Right atrium auricular region (tissue), 2 donors: ENCODE results near the gene HDGF. TPM values are rescaled to one million over a fixed set of nuclear protein-coding genes. Genes with fewer than 3 reads are reported as not detected.
A peak's percentile ranks its signal among the peaks of the same experiment; 100 is the strongest.

ENCODE experiments used
- DNase-seq: peaks from one replicate; pipeline ENCODE4 v3.0.0-alpha.2; 2019; ENCODE audit warnings: low spot score
- H3K27ac ChIP-seq, 2 donors: fragments of 200-600 bp; sonication (generic); 1 replicate in 1 of 2; 2 replicates in 1 of 2; pipeline ENCODE4 v1.5.1; 2016 to 2019
- H3K27me3 ChIP-seq, 2 donors: fragments of 200-600 bp; sonication (generic); one replicate each; pipeline versions ENCODE4 v1.5.1 to v1.6.0; 2017 to 2019
- H3K36me3 ChIP-seq: fragments of 200-600 bp; sonication (generic); one replicate; pipeline ENCODE4 v1.5.1; 2016
- H3K4me1 ChIP-seq, 2 donors: fragments of 200-600 bp; sonication (generic); one replicate each; pipeline versions ENCODE4 v1.5.1 to v1.6.0; 2017 to 2019
- H3K4me3 ChIP-seq, 2 donors: fragments of 200-600 bp; sonication (generic); 1 replicate in 1 of 2; 2 replicates in 1 of 2; pipeline ENCODE4 v1.5.1; 2017 to 2019; ENCODE audit warnings: mild to moderate bottlenecking in 1 of 2, moderate library complexity in 1 of 2
- H3K9me3 ChIP-seq, 2 donors: fragments of 200-600 bp; sonication (generic); one replicate each; pipeline ENCODE4 v1.5.1; 2019
- CTCF ChIP-seq, 2 donors: fragments of 200-600 bp; sonication (generic); IDR thresholded peaks; one replicate each; pipeline ENCODE4 v1.5.1; 2019; ENCODE audit warnings: antibody characterized with exemption in 2 of 2
- total RNA-seq, 2 donors: library from RNA; depleted of rRNA; stranded (reverse); fragments of >200 nt; gene quantifications; one replicate each; pipeline ENCODE4 v1.1.0, GENCODE V29; 2016

The HDGF gene
- total RNA-seq, 2 donors from 2014 or later, result 110 to 137 TPM

- TF ChIP-seq CTCF (IDR thresholded peaks at IDR 0.05), result no peak
- Histone ChIP-seq H3K4me3 (peak overlapping the region; percentile 94 to 95), H3K4me1 (peaks cover 0 to 56% of the 10 kb centered on the region in 2 donors), H3K27ac (peak overlapping the region; percentile 96), H3K36me3 (no peaks in the 10 kb centered on the region), H3K9me3 (no peaks in the 10 kb centered on the region), H3K27me3 (no peaks in the 10 kb centered on the region)
- DNase-seq, result no peak
Observed at GRCh38 chr1:156750711-156751450, 594 bp downstream of the HDGF start.

DNA sequence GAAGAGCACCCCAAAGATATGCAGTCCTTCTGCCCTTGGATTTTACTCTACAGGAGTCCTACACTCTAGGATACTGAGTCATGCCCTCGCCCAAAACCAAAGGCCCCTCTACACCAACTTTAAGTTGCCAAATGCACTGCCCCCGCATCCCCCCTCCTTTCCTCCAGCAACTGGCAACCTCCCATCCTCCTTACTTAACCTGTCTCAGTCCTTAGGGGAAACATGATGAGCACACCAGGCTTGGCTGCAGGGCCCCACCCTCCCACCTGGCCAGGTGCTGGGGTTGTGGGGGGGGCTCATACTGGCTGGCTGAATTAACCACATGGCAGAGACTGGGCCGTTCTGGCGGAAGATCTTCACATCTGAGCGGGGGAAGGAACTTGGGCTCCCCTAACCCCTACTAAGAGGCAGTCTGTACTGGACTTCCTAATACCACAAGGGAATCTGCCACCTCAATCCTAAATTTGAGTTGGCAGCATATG lies 1.2 kb downstream of the HDGF start:
- Histone ChIP-seq H3K27me3 (no peaks in the 10 kb centered on the region), H3K4me1 (peaks cover 0 to 62% of the 10 kb centered on the region in 2 donors), H3K9me3 (no peaks in the 10 kb centered on the region), H3K36me3 (no peaks in the 10 kb centered on the region), H3K27ac (peak overlapping the region; percentile 96), H3K4me3 (peak overlapping the region; percentile 94 to 95)
- DNase-seq, result no peak
- TF ChIP-seq CTCF (IDR thresholded peaks at IDR 0.05), result no peak

DNA sequence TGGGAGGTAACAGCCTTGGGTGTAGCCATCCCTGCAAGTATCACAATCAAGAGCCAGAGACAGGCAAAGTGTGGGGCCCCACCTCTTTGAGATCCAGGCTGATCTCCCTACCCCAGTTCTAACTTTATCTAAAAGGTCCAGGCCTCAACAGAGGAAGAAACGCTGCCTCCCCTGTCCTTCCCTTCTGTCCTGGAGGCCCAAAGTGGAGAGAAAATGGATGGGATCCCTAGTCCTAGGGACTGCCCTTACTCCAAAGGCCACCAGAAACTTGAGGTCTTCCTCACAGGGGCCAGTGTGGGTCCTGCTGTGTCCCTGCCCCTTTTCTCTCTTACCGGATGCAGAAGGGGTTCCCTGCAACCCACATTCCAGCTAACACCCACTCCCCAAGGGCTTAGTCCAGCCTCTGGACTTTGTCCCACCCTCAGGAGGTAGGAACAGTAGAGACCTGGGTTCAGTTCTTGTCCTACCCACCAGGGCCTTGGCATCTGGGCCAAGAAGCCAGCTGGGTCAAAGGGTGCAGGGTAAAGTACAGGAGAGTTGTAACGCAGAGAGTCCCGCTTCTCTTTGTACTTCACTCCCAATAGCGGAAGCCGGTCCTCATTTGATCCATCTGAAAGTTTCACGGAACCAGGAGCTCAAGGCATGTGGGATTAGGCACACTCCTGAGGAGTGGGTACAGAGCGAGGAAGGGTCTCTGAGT lies 1.9 kb downstream of the HDGF start:
- Histone ChIP-seq H3K9me3 (no peaks in the 10 kb centered on the region), H3K27me3 (no peaks in the 10 kb centered on the region), H3K4me3 (peak overlapping the region; percentile 94 to 95), H3K36me3 (peaks cover 6% of the 10 kb centered on the region), H3K27ac (peak overlapping the region; percentile 96), H3K4me1 (peaks cover 0 to 69% of the 10 kb centered on the region in 2 donors)
- DNase-seq, result no peak
- TF ChIP-seq CTCF (IDR thresholded peaks at IDR 0.05), result no peak

GRCh38 chr1:156748670-156749418 lies 2.6 kb downstream of the HDGF start:
- H3K27ac ChIP-seq, result peak overlapping the region; percentile 96
- peaks cover 0 to 76% of the 10 kb centered on the region in 2 donors for H3K4me1 ChIP-seq
- peak; percentile 83 for DNase-seq
- H3K4me3 ChIP-seq, result peak overlapping the region; percentile 94 to 95
- H3K27me3 ChIP-seq, result no peaks in the 10 kb centered on the region
- TF ChIP-seq CTCF (IDR thresholded peaks at IDR 0.05), result no peak
- no peaks in the 10 kb centered on the region for H3K9me3 ChIP-seq
- H3K36me3 ChIP-seq, result peaks cover 13% of the 10 kb centered on the region

GRCh38 chr1:156747742-156748669 lies 3.5 kb downstream of the HDGF start:
- no peak for DNase-seq
- no peak for TF ChIP-seq CTCF (IDR thresholded peaks at IDR 0.05)
- Histone ChIP-seq H3K27me3 (no peaks in the 10 kb centered on the region), H3K9me3 (no peaks in the 10 kb centered on the region), H3K36me3 (peaks cover 22% of the 10 kb centered on the region), H3K4me3 (peak overlapping the region; percentile 94 to 95), H3K27ac (peak overlapping the region; percentile 96), H3K4me1 (peaks cover 0 to 74% of the 10 kb centered on the region in 2 donors)
